GM19324 (cell line): ENCODE measurements around the gene EMILIN1.
A peak's percentile ranks its signal among the peaks of the same experiment; 100 is the strongest.

ENCODE experiments used
- ATAC-seq: cut with Tn5 transposase; IDR thresholded peaks from one replicate; pipeline ENCODE4 v1.9.1; 2021; ENCODE audit warnings: mild to moderate bottlenecking, moderate library complexity; ENCODE audit not compliant: unreplicated experiment, low FRiP score

EMILIN1 gene

GRCh38 chr2:27078267-27079194 is at the start of gene EMILIN1:
Gene EMILIN1 (plus strand): TSS chr2:27078615. CDS start chr2:27079066, 451 bp downstream.
- no peak for ATAC-seq

- no peak for ATAC-seq
Measured at GRCh38 chr2:27029051-27029450, 49.4 kb upstream of the EMILIN1 start.

GRCh38 chr2:27032495-27033252 is 45.7 kb upstream of the EMILIN1 start, which contains the start of gene TMEM214:
Gene TMEM214 (plus strand): TSS chr2:27032965. CDS start chr2:27033016, 51 bp downstream.
- ATAC-seq = peak; percentile 80

- no peak for ATAC-seq
Measured at GRCh38 chr2:27033253-27033852, 45.1 kb upstream of the EMILIN1 start.

- ATAC-seq = no peak
Measured at GRCh38 chr2:27038012-27038411, 40.4 kb upstream of the EMILIN1 start.

- no peak for ATAC-seq
Measured at GRCh38 chr2:27038631-27039339, 39.6 kb upstream of the EMILIN1 start.

- no peak for ATAC-seq
Measured at GRCh38 chr2:27039426-27039825, 39.0 kb upstream of the EMILIN1 start.

- ATAC-seq = no peak
Measured at GRCh38 chr2:27039871-27040270, 38.5 kb upstream of the EMILIN1 start.

- ATAC-seq = no peak
Measured at GRCh38 chr2:27040282-27040681, 38.1 kb upstream of the EMILIN1 start.

GRCh38 chr2:27041752-27042151 is 36.7 kb upstream of the EMILIN1 start:
- no peak for ATAC-seq

- ATAC-seq = no peak
Measured at GRCh38 chr2:27042159-27042661, 36.2 kb upstream of the EMILIN1 start.

- ATAC-seq = no peak
Measured at GRCh38 chr2:27042985-27043634, 35.3 kb upstream of the EMILIN1 start.

- ATAC-seq = peak; percentile 10
Measured at GRCh38 chr2:27049422-27050280, 28.8 kb upstream of the EMILIN1 start.

- ATAC-seq = peak; percentile 43
Measured at GRCh38 chr2:27050281-27050995, 28.0 kb upstream of the EMILIN1 start.

- peak; percentile 73 for ATAC-seq
Measured at GRCh38 chr2:27050996-27051901, 27.2 kb upstream of the EMILIN1 start, which contains the start of gene AGBL5. Gene AGBL5 (plus strand): TSS chr2:27051668. CDS start chr2:27052959, 1,291 bp downstream.

GRCh38 chr2:27051902-27052645 is 26.3 kb upstream of the EMILIN1 start:
- ATAC-seq = no peak
